ENCODE measurements around the gene RFFL. TPM values are rescaled to one million over a fixed set of nuclear protein-coding genes. Genes with fewer than 3 reads are reported as not detected.
"Not testable (repeated sequence)": the region's sequence is repeated elsewhere in the genome, so short reads cannot be mapped to it uniquely, and the experiment has no call there.

Gene RFFL
- polyA plus RNA-seq, 2 of the 4 experiments (the other 2 are of a cell fraction), result 22.7 to 35.5 TPM

DNA sequence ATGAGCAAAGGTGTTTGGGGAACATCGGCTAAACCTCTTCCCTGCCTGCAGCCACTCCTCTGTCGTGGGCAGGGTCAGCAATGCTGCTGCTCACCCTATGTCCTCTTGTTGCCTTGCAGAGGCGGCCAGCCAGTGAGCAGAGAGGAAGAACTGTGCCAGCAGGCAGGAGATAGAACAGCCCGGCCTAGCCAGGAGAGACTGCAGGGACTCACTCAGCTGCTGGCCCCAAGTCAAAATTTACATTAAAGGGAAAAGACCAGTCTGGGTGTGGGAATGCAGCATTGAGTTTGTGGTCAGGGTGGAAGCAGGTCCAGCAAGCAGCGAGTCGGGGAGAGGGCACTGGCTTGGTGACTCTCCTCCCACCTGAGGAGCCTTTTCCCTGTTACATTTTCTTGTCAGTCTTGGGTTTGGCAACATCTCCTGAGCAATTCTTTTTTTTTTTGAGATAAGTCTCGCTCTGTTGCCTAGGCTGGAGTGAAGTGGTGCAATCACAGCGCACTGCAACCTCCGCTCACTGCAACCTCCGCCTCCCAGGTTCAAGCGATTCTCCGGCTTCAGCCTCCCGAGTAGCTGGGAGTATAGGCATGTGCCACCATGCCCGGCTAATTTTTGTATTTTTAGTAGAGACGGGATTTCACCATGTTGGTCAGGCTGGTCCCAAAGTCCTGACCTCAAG is 60.5 kb downstream of the RFFL start:
- Histone ChIP-seq H3K27ac (no peak overlapping the region), H3K4me1 (peaks cover 3% of the 10 kb centered on the region; the same call in 1 of the 3 replicates), H3K4me2 (no peak overlapping the region), H3K9me3 (no peaks in the 10 kb centered on the region), H3K4me3 (no peak overlapping the region)
- TF ChIP-seq, protein P1, sequence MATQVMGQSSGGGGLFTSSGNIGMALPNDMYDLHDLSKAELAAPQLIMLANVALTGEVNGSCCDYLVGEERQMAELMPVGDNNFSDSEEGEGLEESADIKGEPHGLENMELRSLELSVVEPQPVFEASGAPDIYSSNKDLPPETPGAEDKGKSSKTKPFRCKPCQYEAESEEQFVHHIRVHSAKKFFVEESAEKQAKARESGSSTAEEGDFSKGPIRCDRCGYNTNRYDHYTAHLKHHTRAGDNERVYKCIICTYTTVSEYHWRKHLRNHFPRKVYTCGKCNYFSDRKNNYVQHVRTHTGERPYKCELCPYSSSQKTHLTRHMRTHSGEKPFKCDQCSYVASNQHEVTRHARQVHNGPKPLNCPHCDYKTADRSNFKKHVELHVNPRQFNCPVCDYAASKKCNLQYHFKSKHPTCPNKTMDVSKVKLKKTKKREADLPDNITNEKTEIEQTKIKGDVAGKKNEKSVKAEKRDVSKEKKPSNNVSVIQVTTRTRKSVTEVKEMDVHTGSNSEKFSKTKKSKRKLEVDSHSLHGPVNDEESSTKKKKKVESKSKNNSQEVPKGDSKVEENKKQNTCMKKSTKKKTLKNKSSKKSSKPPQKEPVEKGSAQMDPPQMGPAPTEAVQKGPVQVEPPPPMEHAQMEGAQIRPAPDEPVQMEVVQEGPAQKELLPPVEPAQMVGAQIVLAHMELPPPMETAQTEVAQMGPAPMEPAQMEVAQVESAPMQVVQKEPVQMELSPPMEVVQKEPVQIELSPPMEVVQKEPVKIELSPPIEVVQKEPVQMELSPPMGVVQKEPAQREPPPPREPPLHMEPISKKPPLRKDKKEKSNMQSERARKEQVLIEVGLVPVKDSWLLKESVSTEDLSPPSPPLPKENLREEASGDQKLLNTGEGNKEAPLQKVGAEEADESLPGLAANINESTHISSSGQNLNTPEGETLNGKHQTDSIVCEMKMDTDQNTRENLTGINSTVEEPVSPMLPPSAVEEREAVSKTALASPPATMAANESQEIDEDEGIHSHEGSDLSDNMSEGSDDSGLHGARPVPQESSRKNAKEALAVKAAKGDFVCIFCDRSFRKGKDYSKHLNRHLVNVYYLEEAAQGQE (IDR thresholded peaks at IDR 0.05), result no peak
- TF ChIP-seq HOXB5 (CRISPR knock-in tag; IDR thresholded peaks at IDR 0.05), result no peak
- TF ChIP-seq RFX5 (IDR thresholded peaks at IDR 0.05), result no peak
- TF ChIP-seq SREBF2 (IDR thresholded peaks at IDR 0.05), result no peak
- no peak for TF ChIP-seq BHLHE40 (IDR thresholded peaks at IDR 0.05; ENCODE audit: low read depth, low read length)
- TF ChIP-seq HOXB13 (CRISPR knock-in tag; IDR thresholded peaks at IDR 0.05; ENCODE audit: low read depth), result no peak
- no peak for TF ChIP-seq RCOR1 (IDR thresholded peaks at IDR 0.05; ENCODE audit: low read depth, low read length)
- no peak for TF ChIP-seq ZC3H11A (IDR thresholded peaks at IDR 0.05)
- no peak for TF ChIP-seq TFCP2L1 (CRISPR knock-in tag; IDR thresholded peaks at IDR 0.05)
- no peak for TF ChIP-seq ZSCAN20 (CRISPR knock-in tag; IDR thresholded peaks at IDR 0.05)
- no peak for TF ChIP-seq ZNF302 (CRISPR knock-in tag; IDR thresholded peaks at IDR 0.05)
- TF ChIP-seq, protein P2, sequence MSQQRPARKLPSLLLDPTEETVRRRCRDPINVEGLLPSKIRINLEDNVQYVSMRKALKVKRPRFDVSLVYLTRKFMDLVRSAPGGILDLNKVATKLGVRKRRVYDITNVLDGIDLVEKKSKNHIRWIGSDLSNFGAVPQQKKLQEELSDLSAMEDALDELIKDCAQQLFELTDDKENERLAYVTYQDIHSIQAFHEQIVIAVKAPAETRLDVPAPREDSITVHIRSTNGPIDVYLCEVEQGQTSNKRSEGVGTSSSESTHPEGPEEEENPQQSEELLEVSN (IDR thresholded peaks at IDR 0.05; ENCODE audit: borderline replicate concordance, low read depth), result no peak
- no peak for TF ChIP-seq SMC3 (IDR thresholded peaks at IDR 0.05)
- TF ChIP-seq JUN (IDR thresholded peaks at IDR 0.05), result no peak
- TF ChIP-seq POLR2AphosphoS2 (conservative IDR thresholded peaks at IDR 0.05; ENCODE audit: low read length), result no peak
- TF ChIP-seq RAD21 (conservative IDR thresholded peaks at IDR 0.05 in 1 of 2, IDR thresholded peaks at IDR 0.05 in 1 of 2), result no peak
- no peak for TF ChIP-seq RNF2 (IDR thresholded peaks at IDR 0.05; ENCODE audit: borderline replicate concordance, low read depth)
- TF ChIP-seq EP300 (IDR thresholded peaks at IDR 0.05), result no peak
- no peak for TF ChIP-seq CBX2 (IDR thresholded peaks at IDR 0.05; ENCODE audit: borderline replicate concordance, low read depth)
- ATAC-seq, result peak in 1 of 2 experiments; percentile 6; a peak in 2 of 6 replicates
- 88% methylated on average over 15 of the region's 15 CpGs for WGBS (ENCODE audit: missing lambda C conversion rate)
- CTCF ChIA-PET, result interaction anchor here (1.1 to 10.6 kb wide), 7 partner anchors 7 to 117 kb away, joined by 3 to 297 read pairs (median 6); partner anchors contain the start of genes FNDC8 and RAD51D
- no peak for FAIRE-seq
- DNase-seq (ENCODE audit: low read depth in 1 of 2, low spot score in 1 of 2), result no peak
- POLR2A ChIA-PET, result no interaction called here

DNA sequence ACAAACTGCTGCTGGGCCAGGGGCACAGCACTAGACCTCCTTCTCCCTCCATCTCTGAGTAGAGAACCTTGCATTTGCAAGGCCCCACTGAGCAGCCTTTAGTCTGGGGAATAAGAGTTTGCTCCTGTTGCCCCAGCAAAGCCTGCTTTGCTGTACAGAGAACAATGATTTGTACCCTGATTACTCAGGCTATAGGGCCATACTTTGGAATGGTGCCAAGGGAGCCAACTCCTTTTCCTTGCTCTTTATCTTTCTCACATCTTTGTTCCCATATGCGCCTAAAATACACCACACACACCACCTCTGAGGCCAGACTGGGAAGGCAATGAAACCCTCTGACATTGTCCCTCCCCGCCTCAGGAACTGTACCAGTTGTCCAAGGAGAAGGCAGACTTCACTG is 62.0 kb downstream of the RFFL start:
- Histone ChIP-seq H3K27ac (no peak overlapping the region), H3K4me2 (no peak overlapping the region), H3K4me3 (no peak overlapping the region), H3K4me1 (peaks cover 3% of the 10 kb centered on the region; the same call in 1 of the 3 replicates), H3K9me3 (no peaks in the 10 kb centered on the region)
- ATAC-seq (no peak), DNase-seq (ENCODE audit: low read depth in 1 of 2, low spot score in 1 of 2) (no peak), FAIRE-seq (no peak)
- no peak for TF ChIP-seq CEBPB (IDR thresholded peaks at IDR 0.05)
- no peak for TF ChIP-seq JUNB (IDR thresholded peaks at IDR 0.05)
- no peak for TF ChIP-seq SREBF2 (IDR thresholded peaks at IDR 0.05)
- no peak for TF ChIP-seq MAFK (IDR thresholded peaks at IDR 0.05; ENCODE audit: partially characterized antibody)
- no peak for TF ChIP-seq CHD4 (IDR thresholded peaks at IDR 0.05; ENCODE audit: borderline replicate concordance)
- TF ChIP-seq CBX2 (IDR thresholded peaks at IDR 0.05; ENCODE audit: borderline replicate concordance, low read depth), result no peak
- no peak for TF ChIP-seq POLR2AphosphoS2 (conservative IDR thresholded peaks at IDR 0.05; ENCODE audit: low read length)
- no peak for TF ChIP-seq CBX8 (IDR thresholded peaks at IDR 0.05)
- TF ChIP-seq HOXB13 (CRISPR knock-in tag; IDR thresholded peaks at IDR 0.05; ENCODE audit: low read depth), result no peak
- no peak for TF ChIP-seq KDM5A (IDR thresholded peaks at IDR 0.05)
- no peak for TF ChIP-seq RCOR1 (IDR thresholded peaks at IDR 0.05; ENCODE audit: low read depth, low read length)
- POLR2A ChIA-PET, result no interaction called here
- 85% methylated on average over 2 of the region's 2 CpGs for whole genome bisulfite sequencing (ENCODE audit: missing lambda C conversion rate)
- CTCF ChIA-PET, result interaction anchor here (1.2 to 10.6 kb wide), 9 partner anchors 9 to 118 kb away, joined by 3 to 297 read pairs (median 46); partner anchors contain the start of genes FNDC8, RAD51D and RFFL

DNA sequence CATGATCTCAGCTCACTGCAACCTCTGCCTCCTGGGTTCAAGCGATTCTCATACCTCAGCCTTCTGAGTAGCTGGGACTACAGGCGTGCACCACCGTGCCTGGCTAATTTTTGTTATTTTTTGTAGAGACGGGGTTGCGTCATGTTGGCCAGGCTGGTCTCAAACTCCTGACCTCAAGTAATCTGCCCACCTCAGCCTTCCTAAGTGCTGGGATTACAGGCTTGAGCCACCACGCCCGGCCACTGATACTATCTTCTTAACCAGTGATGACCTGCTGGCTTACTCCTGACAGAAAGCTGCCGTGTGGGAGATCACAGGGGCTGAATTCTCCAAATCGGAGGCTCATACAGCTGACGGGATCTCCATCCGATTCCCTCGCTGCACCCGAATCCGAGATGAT is 62.5 kb downstream of the RFFL start:
- H3K9me3 ChIP-seq; FAIRE-seq; H3K4me3 ChIP-seq; H3K27ac ChIP-seq; POLR2A ChIA-PET; DNase-seq (ENCODE audit: low read depth in 1 of 2, low spot score in 1 of 2); H3K4me1 ChIP-seq; H3K4me2 ChIP-seq; ATAC-seq: not testable (repeated sequence)
- WGBS (ENCODE audit: missing lambda C conversion rate), result 95% methylated on average over 14 of the region's 14 CpGs
- CTCF ChIA-PET, result interaction anchor here (1.2 to 10.6 kb wide), 10 partner anchors 9 to 119 kb away, joined by 3 to 297 read pairs (median 42); partner anchors contain the start of genes FNDC8, RAD51D and RFFL
